ENCODE measurements around the gene PMVK. TPM values are rescaled to one million over a fixed set of nuclear protein-coding genes. Genes with fewer than 3 reads are reported as not detected.

PMVK gene
- total and polyA plus RNA-seq, 10 of the 15 experiments (the other 5 are each of a cell fraction or from before 2014, with no cell fraction given), result 6.0 to 121 (median 49.4) TPM

DNA sequence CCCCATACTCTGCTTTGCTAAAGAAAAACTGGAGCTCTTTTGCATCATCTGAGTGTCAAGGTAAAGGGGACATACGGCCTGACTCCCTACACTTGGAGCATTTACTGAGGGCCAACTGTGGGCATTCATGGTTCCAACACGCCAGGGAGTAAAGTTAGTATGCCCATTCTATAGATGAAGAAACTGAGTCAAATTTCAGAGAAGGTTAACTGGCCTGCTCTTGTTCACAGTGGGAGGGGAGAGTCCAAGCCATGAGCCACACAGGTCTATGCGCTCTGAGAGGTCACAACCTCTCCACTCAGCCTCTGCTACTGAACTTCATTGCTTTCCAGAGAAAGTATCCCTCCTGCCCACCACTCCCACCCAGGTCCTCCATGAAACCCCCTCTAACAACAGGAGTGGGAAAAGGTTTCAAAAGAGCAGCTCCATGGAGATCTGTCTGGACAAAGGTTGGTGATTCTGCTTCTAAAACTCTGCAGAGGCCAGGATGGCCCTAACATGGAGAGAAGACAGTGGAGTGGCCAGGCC is 59.6 kb downstream of the PMVK start:
- no peaks in the 10 kb centered on the region; the same call in 2 of the 3 replicates for H3K9me3 ChIP-seq (replicated peaks; ENCODE audit: control insufficient read depth, insufficient read depth, low read length)
- ChIA-PET RAD21 (ENCODE audit: unreplicated experiment) (interaction anchor here (0.6 to 15.4 kb wide), 12 partner anchors 11 to 330 kb away, joined by 3 to 254 read pairs (median 4); partner anchors contain the start of gene PMVK), SMC1A (ENCODE audit: uncharacterized antibody, unreplicated experiment) (interaction anchor here (0.6 to 9.4 kb wide), 9 partner anchors 11 to 317 kb away, joined by 3 to 113 read pairs (median 4); no protein-coding TSS in a partner anchor), POLR2A (interaction anchor here (1.0 kb wide), 1 partner anchor 207 kb away, joined by 3 read pairs; no protein-coding TSS in a partner anchor), CTCF (interaction anchor here (0.6 to 8.5 kb wide), 12 partner anchors 9 to 397 kb away, joined by 3 to 137 read pairs (median 6); partner anchors contain the start of gene KCNN3)
- no peaks in the 10 kb centered on the region for H3K27me3 ChIP-seq (replicated peaks in 1 of 2; ENCODE audit: control insufficient read depth in 2 of 2, insufficient read depth in 2 of 2, low read length in 1 of 2)
- no peak overlapping the region for H3K27ac ChIP-seq (ENCODE audit: control insufficient read depth, insufficient read depth)
- intact Hi-C loops (cut with micrococcal nuclease; ENCODE audit: unreplicated experiment) (loop anchor here (5.0 kb wide), 3 partner anchors 105 to 400 kb away; no protein-coding TSS in a partner anchor), in situ Hi-C loops (cut with MboI) (no loop called here)
- peaks cover 10% of the 10 kb centered on the region for H3K4me1 ChIP-seq (ENCODE audit: control insufficient read depth, insufficient read depth, low read length)
- H3K36me3 ChIP-seq (ENCODE audit: control insufficient read depth in 2 of 2, insufficient read depth in 2 of 2, low read length in 1 of 2), result no peaks in the 10 kb centered on the region
- TF ChIP-seq NFYA (IDR thresholded peaks at IDR 0.05; ENCODE audit: borderline replicate concordance, low read depth, low read length) (no peak), BRCA1 (IDR thresholded peaks at IDR 0.05; ENCODE audit: low read depth, low read length) (no peak), GATAD2B (conservative IDR thresholded peaks at IDR 0.05; ENCODE audit: low read depth) (no peak), ZZZ3 (IDR thresholded peaks at IDR 0.05; ENCODE audit: control insufficient read depth, insufficient read length, low read depth) (no peak), SP1 (IDR thresholded peaks at IDR 0.05; ENCODE audit: low read depth, low read length) (no peak), TCF12 (IDR thresholded peaks at IDR 0.05; ENCODE audit: low read depth, low read length) (no peak), HDAC2 (IDR thresholded peaks at IDR 0.05) (no peak)
- TF ChIP-seq, protein P1, sequence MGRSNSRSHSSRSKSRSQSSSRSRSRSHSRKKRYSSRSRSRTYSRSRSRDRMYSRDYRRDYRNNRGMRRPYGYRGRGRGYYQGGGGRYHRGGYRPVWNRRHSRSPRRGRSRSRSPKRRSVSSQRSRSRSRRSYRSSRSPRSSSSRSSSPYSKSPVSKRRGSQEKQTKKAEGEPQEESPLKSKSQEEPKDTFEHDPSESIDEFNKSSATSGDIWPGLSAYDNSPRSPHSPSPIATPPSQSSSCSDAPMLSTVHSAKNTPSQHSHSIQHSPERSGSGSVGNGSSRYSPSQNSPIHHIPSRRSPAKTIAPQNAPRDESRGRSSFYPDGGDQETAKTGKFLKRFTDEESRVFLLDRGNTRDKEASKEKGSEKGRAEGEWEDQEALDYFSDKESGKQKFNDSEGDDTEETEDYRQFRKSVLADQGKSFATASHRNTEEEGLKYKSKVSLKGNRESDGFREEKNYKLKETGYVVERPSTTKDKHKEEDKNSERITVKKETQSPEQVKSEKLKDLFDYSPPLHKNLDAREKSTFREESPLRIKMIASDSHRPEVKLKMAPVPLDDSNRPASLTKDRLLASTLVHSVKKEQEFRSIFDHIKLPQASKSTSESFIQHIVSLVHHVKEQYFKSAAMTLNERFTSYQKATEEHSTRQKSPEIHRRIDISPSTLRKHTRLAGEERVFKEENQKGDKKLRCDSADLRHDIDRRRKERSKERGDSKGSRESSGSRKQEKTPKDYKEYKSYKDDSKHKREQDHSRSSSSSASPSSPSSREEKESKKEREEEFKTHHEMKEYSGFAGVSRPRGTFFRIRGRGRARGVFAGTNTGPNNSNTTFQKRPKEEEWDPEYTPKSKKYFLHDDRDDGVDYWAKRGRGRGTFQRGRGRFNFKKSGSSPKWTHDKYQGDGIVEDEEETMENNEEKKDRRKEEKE (IDR thresholded peaks at IDR 0.05), result no peak
- TF ChIP-seq, protein P2, sequence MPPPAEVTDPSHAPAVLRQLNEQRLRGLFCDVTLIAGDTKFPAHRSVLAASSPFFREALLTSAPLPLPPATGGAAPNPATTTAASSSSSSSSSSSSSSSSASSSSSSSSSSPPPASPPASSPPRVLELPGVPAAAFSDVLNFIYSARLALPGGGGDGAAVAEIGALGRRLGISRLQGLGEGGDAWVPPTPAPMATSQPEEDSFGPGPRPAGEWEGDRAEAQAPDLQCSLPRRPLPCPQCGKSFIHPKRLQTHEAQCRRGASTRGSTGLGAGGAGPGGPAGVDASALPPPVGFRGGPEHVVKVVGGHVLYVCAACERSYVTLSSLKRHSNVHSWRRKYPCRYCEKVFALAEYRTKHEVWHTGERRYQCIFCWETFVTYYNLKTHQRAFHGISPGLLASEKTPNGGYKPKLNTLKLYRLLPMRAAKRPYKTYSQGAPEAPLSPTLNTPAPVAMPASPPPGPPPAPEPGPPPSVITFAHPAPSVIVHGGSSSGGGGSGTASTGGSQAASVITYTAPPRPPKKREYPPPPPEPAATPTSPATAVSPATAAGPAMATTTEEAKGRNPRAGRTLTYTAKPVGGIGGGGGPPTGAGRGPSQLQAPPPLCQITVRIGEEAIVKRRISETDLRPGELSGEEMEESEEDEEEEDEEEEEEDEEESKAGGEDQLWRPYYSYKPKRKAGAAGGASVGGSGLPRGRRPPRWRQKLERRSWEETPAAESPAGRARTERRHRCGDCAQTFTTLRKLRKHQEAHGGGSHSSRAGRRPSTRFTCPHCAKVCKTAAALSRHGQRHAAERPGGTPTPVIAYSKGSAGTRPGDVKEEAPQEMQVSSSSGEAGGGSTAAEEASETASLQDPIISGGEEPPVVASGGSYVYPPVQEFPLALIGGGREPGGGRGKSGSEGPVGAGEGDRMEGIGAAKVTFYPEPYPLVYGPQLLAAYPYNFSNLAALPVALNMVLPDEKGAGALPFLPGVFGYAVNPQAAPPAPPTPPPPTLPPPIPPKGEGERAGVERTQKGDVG (CRISPR knock-in tag; IDR thresholded peaks at IDR 0.05), result no peak
- WGBS (ENCODE audit: insufficient coverage, insufficient replicate concordance, low lambda C conversion rate, missing lambda C conversion rate), result 56% methylated on average over 3 of the region's 3 CpGs
- H3K9ac ChIP-seq (ENCODE audit: control insufficient read depth, insufficient read depth, low read length), result no peak overlapping the region
- FAIRE-seq (no peak), DNase-seq (ENCODE audit: low read depth, low spot score) (no peak), ATAC-seq (no peak)
- H2AFZ ChIP-seq (ENCODE audit: control insufficient read depth, low read depth, low read length), result no peak overlapping the region
- no peak overlapping the region for H3K4me3 ChIP-seq
- no TSS peak for BruUV-seq (replicated peaks)
- H3K79me2 ChIP-seq (ENCODE audit: control insufficient read depth, insufficient read depth, low read length), result no peaks in the 10 kb centered on the region
- no peaks in the 10 kb centered on the region for H4K20me1 ChIP-seq (ENCODE audit: control insufficient read depth, insufficient read depth)
- no peak overlapping the region for H3K4me2 ChIP-seq (ENCODE audit: control insufficient read depth, insufficient read depth)

Small RNAs within 50 kb of the gene (microRNA-seq; reads per million reads assigned to microRNA genes)
- 2.4 reads per million, percentile 9 among the genes with 10 or more reads in this experiment for gene MIR4258

Small RNAs within 50 kb of the gene (small RNA-seq; reads per million reads assigned to genes)
- gene MIR4258, result not detected
- not detected for gene RF00017

Other genes starting within 250 kb of the PMVK start
Only the 7 nearest of the 18 such genes appear.
- 25.6 and 26.8 TPM in 2 replicates for gene PBXIP1, start 19.4 kb upstream of the PMVK start, total RNA-seq (2014; rRNA removed)
- gene PBXIP1, start 19.4 kb upstream of the PMVK start, total RNA-seq (2014; rRNA removed; fragmentation: Illumina TruSeq; extraction: Trizol), result 14.3 and 15.6 TPM in 2 replicates
- gene PBXIP1, start 19.4 kb upstream of the PMVK start, total RNA-seq (2021), result 21.1 and 24.6 TPM in 2 replicates
- gene PBXIP1, start 19.4 kb upstream of the PMVK start, polyA plus RNA-seq (2011; rRNA removed), result 15.0 and 20.9 TPM in 2 replicates
- gene PBXIP1, start 19.4 kb upstream of the PMVK start, polyA plus RNA-seq (2014; fragmentation: Illumina TruSeq; extraction: Trizol), result 8.0 and 15.2 TPM in 2 replicates
- 1 to 10 TPM in 1 of 2 experiments, under 1 TPM in 1; 0.63 to 2.0 TPM for gene PBXIP1, start 19.4 kb upstream of the PMVK start, polyA plus RNA-seq (2014; fragmentation: Nextera tagmentation; extraction: Ambion mirVana)
- 22.4 and 22.9 TPM in 2 replicates for gene PBXIP1, start 19.4 kb upstream of the PMVK start, polyA plus RNA-seq (2014; rRNA removed)
- gene PBXIP1, start 19.4 kb upstream of the PMVK start, polyA plus RNA-seq (2016; fragmentation: Nextera tagmentation; extraction: Ambion mirVana), result 10 to 100 TPM; 12.2 to 13.7 TPM
- gene PYGO2, start 25.1 kb upstream of the PMVK start, total RNA-seq (2014; rRNA removed), result 21.1 and 21.9 TPM in 2 replicates
- gene PYGO2, start 25.1 kb upstream of the PMVK start, total RNA-seq (2014; rRNA removed; fragmentation: Illumina TruSeq; extraction: Trizol), result 12.4 and 12.9 TPM in 2 replicates
- 32.9 and 33.8 TPM in 2 replicates for gene PYGO2, start 25.1 kb upstream of the PMVK start, total RNA-seq (2021)
- 14.4 and 22.8 TPM in 2 replicates for gene PYGO2, start 25.1 kb upstream of the PMVK start, polyA plus RNA-seq (2011; rRNA removed)
- gene PYGO2, start 25.1 kb upstream of the PMVK start, polyA plus RNA-seq (2014; fragmentation: Illumina TruSeq; extraction: Trizol), result 19.8 and 24.2 TPM in 2 replicates
- gene PYGO2, start 25.1 kb upstream of the PMVK start, polyA plus RNA-seq (2014; fragmentation: Nextera tagmentation; extraction: Ambion mirVana), result 1 to 10 TPM; 8.1 to 8.3 TPM
- 27.8 and 30.0 TPM in 2 replicates for gene PYGO2, start 25.1 kb upstream of the PMVK start, polyA plus RNA-seq (2014; rRNA removed)
- 10 to 100 TPM; 27.8 to 28.0 TPM for gene PYGO2, start 25.1 kb upstream of the PMVK start, polyA plus RNA-seq (2016; fragmentation: Nextera tagmentation; extraction: Ambion mirVana)
- 22.2 and 24.7 TPM in 2 replicates for gene SHC1, start 34.0 kb upstream of the PMVK start, total RNA-seq (2014; rRNA removed)
- 15.1 and 16.7 TPM in 2 replicates for gene SHC1, start 34.0 kb upstream of the PMVK start, total RNA-seq (2014; rRNA removed; fragmentation: Illumina TruSeq; extraction: Trizol)
- 36.5 and 38.3 TPM in 2 replicates for gene SHC1, start 34.0 kb upstream of the PMVK start, total RNA-seq (2021)
- 25.8 and 49.3 TPM in 2 replicates for gene SHC1, start 34.0 kb upstream of the PMVK start, polyA plus RNA-seq (2011; rRNA removed)
- 47.3 and 67.3 TPM in 2 replicates for gene SHC1, start 34.0 kb upstream of the PMVK start, polyA plus RNA-seq (2014; fragmentation: Illumina TruSeq; extraction: Trizol)
- 1 to 10 TPM; 2.6 to 3.7 TPM for gene SHC1, start 34.0 kb upstream of the PMVK start, polyA plus RNA-seq (2014; fragmentation: Nextera tagmentation; extraction: Ambion mirVana)
- gene SHC1, start 34.0 kb upstream of the PMVK start, polyA plus RNA-seq (2014; rRNA removed), result 35.0 and 35.4 TPM in 2 replicates
- 10 to 100 TPM; 24.9 to 25.5 TPM for gene SHC1, start 34.0 kb upstream of the PMVK start, polyA plus RNA-seq (2016; fragmentation: Nextera tagmentation; extraction: Ambion mirVana)
- 176 and 192 TPM in 2 replicates for gene CKS1B, start 38.0 kb upstream of the PMVK start, total RNA-seq (2014; rRNA removed)
- gene CKS1B, start 38.0 kb upstream of the PMVK start, total RNA-seq (2014; rRNA removed; fragmentation: Illumina TruSeq; extraction: Trizol), result 168 and 170 TPM in 2 replicates
- 125 and 134 TPM in 2 replicates for gene CKS1B, start 38.0 kb upstream of the PMVK start, total RNA-seq (2021)
- 534 and 543 TPM in 2 replicates for gene CKS1B, start 38.0 kb upstream of the PMVK start, polyA plus RNA-seq (2011; rRNA removed)
- gene CKS1B, start 38.0 kb upstream of the PMVK start, polyA plus RNA-seq (2014; fragmentation: Illumina TruSeq; extraction: Trizol), result 316 and 394 TPM in 2 replicates
- gene CKS1B, start 38.0 kb upstream of the PMVK start, polyA plus RNA-seq (2014; fragmentation: Nextera tagmentation; extraction: Ambion mirVana), result 100 to 1,000 TPM; 598 to 608 TPM
- 214 and 229 TPM in 2 replicates for gene CKS1B, start 38.0 kb upstream of the PMVK start, polyA plus RNA-seq (2014; rRNA removed)
- 100 to 1,000 TPM; 411 to 419 TPM for gene CKS1B, start 38.0 kb upstream of the PMVK start, polyA plus RNA-seq (2016; fragmentation: Nextera tagmentation; extraction: Ambion mirVana)
- gene FLAD1, start 46.6 kb upstream of the PMVK start, total RNA-seq (2014; rRNA removed), result 64.2 and 68.7 TPM in 2 replicates
- gene FLAD1, start 46.6 kb upstream of the PMVK start, total RNA-seq (2014; rRNA removed; fragmentation: Illumina TruSeq; extraction: Trizol), result 41.4 and 41.9 TPM in 2 replicates
- gene FLAD1, start 46.6 kb upstream of the PMVK start, total RNA-seq (2021), result 53.6 and 61.5 TPM in 2 replicates
- 22.0 and 39.2 TPM in 2 replicates for gene FLAD1, start 46.6 kb upstream of the PMVK start, polyA plus RNA-seq (2011; rRNA removed)
- gene FLAD1, start 46.6 kb upstream of the PMVK start, polyA plus RNA-seq (2014; fragmentation: Illumina TruSeq; extraction: Trizol), result 29.9 and 51.6 TPM in 2 replicates
- 10 to 100 TPM; 22.9 to 30.1 TPM for gene FLAD1, start 46.6 kb upstream of the PMVK start, polyA plus RNA-seq (2014; fragmentation: Nextera tagmentation; extraction: Ambion mirVana)
- gene FLAD1, start 46.6 kb upstream of the PMVK start, polyA plus RNA-seq (2014; rRNA removed), result 78.7 and 85.7 TPM in 2 replicates
- 10 to 100 TPM; 82.5 to 93.4 TPM for gene FLAD1, start 46.6 kb upstream of the PMVK start, polyA plus RNA-seq (2016; fragmentation: Nextera tagmentation; extraction: Ambion mirVana)
- gene LENEP, start 56.9 kb upstream of the PMVK start, total RNA-seq (2014; rRNA removed), result 0.93 and 1.1 TPM in 2 replicates
- gene LENEP, start 56.9 kb upstream of the PMVK start, total RNA-seq (2014; rRNA removed; fragmentation: Illumina TruSeq; extraction: Trizol), result 0.27 and 0.88 TPM in 2 replicates
- 0.40 and 0.64 TPM in 2 replicates for gene LENEP, start 56.9 kb upstream of the PMVK start, total RNA-seq (2021)
- not detected in 2 replicates for gene LENEP, start 56.9 kb upstream of the PMVK start, polyA plus RNA-seq (2011; rRNA removed)
- not detected in 2 replicates for gene LENEP, start 56.9 kb upstream of the PMVK start, polyA plus RNA-seq (2014; fragmentation: Illumina TruSeq; extraction: Trizol)
- not detected for gene LENEP, start 56.9 kb upstream of the PMVK start, polyA plus RNA-seq (2014; fragmentation: Nextera tagmentation; extraction: Ambion mirVana)
- gene LENEP, start 56.9 kb upstream of the PMVK start, polyA plus RNA-seq (2014; rRNA removed), result not detected in 2 replicates
- not detected for gene LENEP, start 56.9 kb upstream of the PMVK start, polyA plus RNA-seq (2016; fragmentation: Nextera tagmentation; extraction: Ambion mirVana)
- gene ZBTB7B, start 66.1 kb upstream of the PMVK start, total RNA-seq (2014; rRNA removed), result 26.8 and 28.1 TPM in 2 replicates
- 13.1 and 13.4 TPM in 2 replicates for gene ZBTB7B, start 66.1 kb upstream of the PMVK start, total RNA-seq (2014; rRNA removed; fragmentation: Illumina TruSeq; extraction: Trizol)
- 42.0 and 44.9 TPM in 2 replicates for gene ZBTB7B, start 66.1 kb upstream of the PMVK start, total RNA-seq (2021)
- gene ZBTB7B, start 66.1 kb upstream of the PMVK start, polyA plus RNA-seq (2011; rRNA removed), result 9.1 and 20.6 TPM in 2 replicates
- 2.8 and 9.2 TPM in 2 replicates for gene ZBTB7B, start 66.1 kb upstream of the PMVK start, polyA plus RNA-seq (2014; fragmentation: Illumina TruSeq; extraction: Trizol)
- gene ZBTB7B, start 66.1 kb upstream of the PMVK start, polyA plus RNA-seq (2014; fragmentation: Nextera tagmentation; extraction: Ambion mirVana), result under 1 TPM; 0.11 to 0.13 TPM
- gene ZBTB7B, start 66.1 kb upstream of the PMVK start, polyA plus RNA-seq (2014; rRNA removed), result 33.0 and 33.5 TPM in 2 replicates
- 1 to 10 TPM; 2.6 to 3.1 TPM for gene ZBTB7B, start 66.1 kb upstream of the PMVK start, polyA plus RNA-seq (2016; fragmentation: Nextera tagmentation; extraction: Ambion mirVana)